Mammary epithelial cell (primary cell): ENCODE data around the gene ADSS1.

Source experiments
- EZH2 ChIP-seq: IDR thresholded peaks from 2 replicates; pipeline ENCODE4 v1.6.1; 2012; ENCODE audit warnings: low read length, inconsistent platforms, borderline replicate concordance
- TF ChIP-seq, protein P1 (sequence below), 2 donors: IDR thresholded peaks in 1 of 2; conservative IDR thresholded peaks in 1 of 2; 2 replicates each; pipeline ENCODE4 v1.5.1; 2011 to 2012; ENCODE audit warnings: inconsistent platforms in 2 of 2, low read length in 2 of 2, mild to moderate bottlenecking in 2 of 2, control low read depth in 1 of 2, low read depth in 1 of 2; ENCODE audit not compliant: insufficient read depth in 1 of 2; ENCODE audit errors: extremely low read depth in 1 of 2

DNA sequence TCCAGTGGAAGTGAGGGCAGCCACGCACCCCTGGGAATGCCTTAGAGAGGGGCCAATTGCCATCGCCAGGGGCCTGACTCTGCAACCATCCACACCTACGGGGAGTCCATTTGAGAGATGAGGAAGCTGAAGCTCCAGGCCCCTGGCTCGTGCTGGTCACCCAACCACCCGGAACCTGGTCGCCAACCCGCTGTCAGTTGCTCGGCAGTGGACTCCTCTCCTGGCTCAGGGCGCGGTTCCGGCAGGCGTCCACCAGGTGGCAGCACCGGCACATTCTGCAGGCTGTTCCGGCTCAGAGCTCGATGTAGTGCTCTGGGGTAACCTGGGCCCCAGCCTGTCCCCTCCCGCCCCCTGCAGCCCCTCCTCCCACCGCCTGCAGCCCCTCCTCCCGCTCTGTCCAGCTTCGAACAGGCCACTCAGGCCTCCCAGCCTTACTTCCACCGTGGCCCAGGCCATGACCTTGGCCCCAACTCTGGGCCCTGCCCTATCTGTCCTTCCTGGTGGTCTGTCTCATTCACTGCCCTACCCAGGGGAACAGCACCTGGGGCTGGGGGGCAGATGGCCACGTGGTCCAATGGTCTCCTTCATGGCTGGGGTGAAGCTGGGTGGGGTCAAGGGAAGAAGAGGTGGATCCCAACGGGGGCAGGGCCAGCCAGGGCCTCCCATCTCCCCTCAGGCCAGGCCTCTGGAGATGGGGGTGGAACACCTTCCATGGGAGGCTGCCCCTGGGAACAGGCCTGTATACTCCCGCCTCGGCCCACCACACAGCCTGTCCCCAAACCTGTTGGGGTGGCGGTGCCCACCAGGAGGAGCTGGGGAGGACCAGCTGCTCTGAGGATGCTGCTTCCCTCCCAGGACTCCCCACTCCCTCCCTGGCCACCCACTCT, 44.7 kb downstream of the ADSS1 start:
- TF ChIP-seq, protein P1, sequence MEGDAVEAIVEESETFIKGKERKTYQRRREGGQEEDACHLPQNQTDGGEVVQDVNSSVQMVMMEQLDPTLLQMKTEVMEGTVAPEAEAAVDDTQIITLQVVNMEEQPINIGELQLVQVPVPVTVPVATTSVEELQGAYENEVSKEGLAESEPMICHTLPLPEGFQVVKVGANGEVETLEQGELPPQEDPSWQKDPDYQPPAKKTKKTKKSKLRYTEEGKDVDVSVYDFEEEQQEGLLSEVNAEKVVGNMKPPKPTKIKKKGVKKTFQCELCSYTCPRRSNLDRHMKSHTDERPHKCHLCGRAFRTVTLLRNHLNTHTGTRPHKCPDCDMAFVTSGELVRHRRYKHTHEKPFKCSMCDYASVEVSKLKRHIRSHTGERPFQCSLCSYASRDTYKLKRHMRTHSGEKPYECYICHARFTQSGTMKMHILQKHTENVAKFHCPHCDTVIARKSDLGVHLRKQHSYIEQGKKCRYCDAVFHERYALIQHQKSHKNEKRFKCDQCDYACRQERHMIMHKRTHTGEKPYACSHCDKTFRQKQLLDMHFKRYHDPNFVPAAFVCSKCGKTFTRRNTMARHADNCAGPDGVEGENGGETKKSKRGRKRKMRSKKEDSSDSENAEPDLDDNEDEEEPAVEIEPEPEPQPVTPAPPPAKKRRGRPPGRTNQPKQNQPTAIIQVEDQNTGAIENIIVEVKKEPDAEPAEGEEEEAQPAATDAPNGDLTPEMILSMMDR (conservative IDR thresholded peaks at IDR 0.05 in 1 of 2, IDR thresholded peaks at IDR 0.05 in 1 of 2; ENCODE audit: extremely low read depth in 1 of 2, insufficient read depth in 1 of 2, low read depth in 1 of 2, low read length in 2 of 2) = peak; percentile 77 to 88
- TF ChIP-seq EZH2 = no peak
